GM21528 (cell line): Measurements from ENCODE around the gene CELA3B.
"Not testable (repeated sequence)": the region's sequence is repeated elsewhere in the genome, so short reads cannot be mapped to it uniquely, and the experiment has no call there.

Experiments used
- ATAC-seq: cut with Tn5 transposase; IDR thresholded peaks from one replicate; pipeline ENCODE4 v1.9.1; 2021; ENCODE audit warnings: mild to moderate bottlenecking, moderate library complexity; ENCODE audit not compliant: unreplicated experiment, low FRiP score

The CELA3B gene

GRCh38 chr1:21976703-21977239 is at the start of gene CELA3B:
Gene CELA3B, plus strand, starts transcription at chr1:21977022. Its CDS starts 18 bp downstream, at chr1:21977040.
- ATAC-seq, result not testable (repeated sequence)

- no peak for ATAC-seq
Observed at GRCh38 chr1:21927533-21928237, 49.1 kb upstream of the CELA3B start.

GRCh38 chr1:21930080-21930571 is 46.7 kb upstream of the CELA3B start:
- ATAC-seq, result no peak

GRCh38 chr1:21930629-21931170 is 46.1 kb upstream of the CELA3B start:
- no peak for ATAC-seq

- ATAC-seq, result no peak
Observed at GRCh38 chr1:21931171-21932093, 45.4 kb upstream of the CELA3B start.

GRCh38 chr1:21932127-21932526 is 44.7 kb upstream of the CELA3B start:
- ATAC-seq, result no peak

GRCh38 chr1:21933397-21934248 is 43.2 kb upstream of the CELA3B start:
- ATAC-seq, result no peak

GRCh38 chr1:21935393-21935804 is 41.4 kb upstream of the CELA3B start:
- ATAC-seq, result no peak

GRCh38 chr1:21935891-21936365 is 40.9 kb upstream of the CELA3B start:
- no peak for ATAC-seq

GRCh38 chr1:21936366-21937031 is 40.3 kb upstream of the CELA3B start:
- ATAC-seq, result no peak

GRCh38 chr1:21937034-21937371 is 39.8 kb upstream of the CELA3B start, which contains the start of gene HSPG2:
Gene HSPG2, minus strand, starts transcription at chr1:21937310. Its CDS starts 93 bp downstream, at chr1:21937217.
- ATAC-seq, result no peak

- ATAC-seq, result no peak
Observed at GRCh38 chr1:21937372-21938121, 39.3 kb upstream of the CELA3B start.

GRCh38 chr1:21938732-21939538 is 37.9 kb upstream of the CELA3B start:
- no peak for ATAC-seq

- no peak for ATAC-seq
Observed at GRCh38 chr1:21939650-21940374, 37.0 kb upstream of the CELA3B start.

- no peak for ATAC-seq
Observed at GRCh38 chr1:21940492-21940891, 36.3 kb upstream of the CELA3B start.

GRCh38 chr1:21941370-21941769 is 35.5 kb upstream of the CELA3B start:
- ATAC-seq, result no peak

GRCh38 chr1:21942464-21942863 is 34.4 kb upstream of the CELA3B start:
- ATAC-seq, result no peak
